HepG2 (cell line): ENCODE measurements around the gene MPV17L2. TPM values are rescaled to one million over a fixed set of nuclear protein-coding genes. Genes with fewer than 3 reads are reported as not detected.

Source experiments
- ATAC-seq: fragments of 200-7000 bp; cut with Tn5 transposase; 3 replicates; pipeline ENCODE4 v1.9.1; 2020; ENCODE audit warnings: mild to moderate bottlenecking, moderate library complexity
- BruUV-seq: library from RNA; stranded (reverse); fragments of 400-500 nt; replicated peaks from 2 replicates; lab custom pipeline; 2021; lab: Mats Ljungman, UMichigan
- CTCF ChIA-PET: fragments of 300-600 bp; formaldehyde crosslinking; extraction: SDS; loops from one replicate; lab custom pipeline; 2021; ENCODE audit warnings: low total read pairs, inconsistent platforms, low intra/inter-chr PET ratio; lab: Yijun Ruan, JAX
- POLR2A ChIA-PET: fragments of 350-600 bp; sonication (Branson Sonifier 250); formaldehyde crosslinking; loops from one replicate; lab custom pipeline; 2020; ENCODE audit warnings: antibody characterized with exemption, inconsistent platforms; lab: Yijun Ruan, JAX
- DNase-seq: peaks from one replicate; pipeline ENCODE4 v3.0.0-alpha.2; 2015; ENCODE audit warnings: low spot score
- FAIRE-seq: peaks from 3 replicates; lab custom pipeline; 2011; peaks lifted over from hg19 to GRCh38; lab: Jason Lieb, UNC
- H2AFZ ChIP-seq: one replicate; pipeline ENCODE4 v1.6.1; 2011; ENCODE audit warnings: low read length, inconsistent platforms
- H3K27ac ChIP-seq: fragments of 300-600 bp; 3 replicates; pipeline ENCODE4 v1.8.0; 2011; ENCODE audit warnings: mixed run types, mild to moderate bottlenecking, mixed read lengths, low read length, inconsistent platforms; ENCODE audit not compliant: insufficient read depth; ENCODE audit errors: extremely low read length
- H3K27me3 ChIP-seq, 2 experiments: fragments of 200-600 bp in 1 of 2; 2 replicates in 1 of 2; 3 replicates in 1 of 2; pipeline versions ENCODE4 v1.6.0 to v1.8.0; 2011; ENCODE audit warnings: low read length in 2 of 2, mild to moderate bottlenecking in 2 of 2, moderate library complexity in 2 of 2, inconsistent platforms in 1 of 2; ENCODE audit not compliant: insufficient read depth in 2 of 2, control insufficient read depth in 1 of 2
- H3K36me3 ChIP-seq, 2 experiments: fragments of 200-600 bp in 1 of 2; replicated peaks in 1 of 2; 2 replicates in 1 of 2; 3 replicates in 1 of 2; pipeline versions ENCODE4 v1.5.1 to v1.8.0; 2011; ENCODE audit warnings: low read length in 2 of 2, inconsistent platforms in 1 of 2; ENCODE audit not compliant: insufficient read depth in 2 of 2, control insufficient read depth in 1 of 2
- H3K4me1 ChIP-seq: 2 replicates; pipeline ENCODE4 v1.5.1; 2012; ENCODE audit warnings: low read length, inconsistent platforms; ENCODE audit not compliant: insufficient read depth
- H3K4me2 ChIP-seq: 2 replicates; pipeline ENCODE4 v1.6.0; 2011; ENCODE audit warnings: low read depth, low read length, inconsistent platforms
- H3K4me3 ChIP-seq, 3 experiments: fragments of 200-600 bp in 1 of 3; sonication (generic), shearing (Covaris generic) in 1 of 3; replicated peaks in 1 of 3; 2 replicates each; pipeline ENCODE4 v1.5.1; 2011 to 2016; ENCODE audit warnings: low read length in 3 of 3, inconsistent platforms in 2 of 3, low read depth in 2 of 3, mild to moderate bottlenecking in 2 of 3, control low read depth in 1 of 3, mixed read lengths in 1 of 3; ENCODE audit not compliant: insufficient read depth in 1 of 3
- H3K79me2 ChIP-seq: one replicate; pipeline ENCODE4 v1.6.1; 2011; ENCODE audit warnings: low read length, inconsistent platforms; ENCODE audit not compliant: insufficient read depth
- H3K9ac ChIP-seq: 2 replicates; pipeline ENCODE4 v1.6.0; 2011; ENCODE audit warnings: mild to moderate bottlenecking, low read depth, low read length, inconsistent platforms; ENCODE audit not compliant: insufficient read depth
- H3K9me3 ChIP-seq: 2 replicates; pipeline ENCODE4 v1.5.1; 2012; ENCODE audit warnings: mild to moderate bottlenecking, low read length
- H4K20me1 ChIP-seq: 2 replicates; pipeline ENCODE4 v1.6.0; 2011; ENCODE audit warnings: inconsistent platforms, mild to moderate bottlenecking, low read length, moderate library complexity; ENCODE audit not compliant: insufficient read depth
- AHR ChIP-seq: IDR thresholded peaks from 2 replicates; pipeline ENCODE4 v1.6.1; 2018; ENCODE audit warnings: missing genetic modification reagents, missing compliant biosample characterization
- HOXA5 ChIP-seq: sonication (generic); formaldehyde crosslinking; IDR thresholded peaks from 2 replicates; pipeline ENCODE4 v1.4.0; 2020; ENCODE audit warnings: missing genetic modification reagents
- PAWR ChIP-seq: sonication (generic); formaldehyde crosslinking; IDR thresholded peaks from 2 replicates; pipeline ENCODE4 v1.4.0; 2020; ENCODE audit warnings: missing genetic modification reagents, mild to moderate bottlenecking, borderline replicate concordance
- PHF20 ChIP-seq: sonication (generic); formaldehyde crosslinking; IDR thresholded peaks from 2 replicates; pipeline ENCODE4 v1.5.0; 2020; ENCODE audit warnings: mild to moderate bottlenecking, missing genetic modification reagents
- PRMT3 ChIP-seq: sonication (generic); formaldehyde crosslinking; IDR thresholded peaks from 2 replicates; pipeline ENCODE4 v1.8.1; 2022; ENCODE audit warnings: low read depth, mild to moderate bottlenecking, moderate library complexity, missing genetic modification reagents, borderline replicate concordance
- TCF12 ChIP-seq, 2 experiments: fragments of 450-650 bp in 1 of 2; sonication (generic) in 1 of 2; formaldehyde crosslinking in 1 of 2; IDR thresholded peaks; 2 replicates each; pipeline versions ENCODE4 v1.6.1 to v1.8.0; 2017 to 2022; ENCODE audit warnings: antibody characterized with exemption in 1 of 2, mild to moderate bottlenecking in 1 of 2, missing genetic modification reagents in 1 of 2, moderate library complexity in 1 of 2
- ZNF343 ChIP-seq: sonication (generic); formaldehyde crosslinking; IDR thresholded peaks from 2 replicates; pipeline ENCODE4 v1.4.0; 2020; ENCODE audit warnings: mild to moderate bottlenecking, missing genetic modification reagents
- ZNF790 ChIP-seq: sonication (generic); formaldehyde crosslinking; IDR thresholded peaks from 2 replicates; pipeline ENCODE4 v1.8.0; 2022; ENCODE audit warnings: missing genetic modification reagents, mild to moderate bottlenecking, borderline replicate concordance
- WGBS: methylation state at CpG from one replicate; pipeline ENCODE4 v1.1.6; 2017; ENCODE audit warnings: low lambda C conversion rate; 5-methylcytosine and 5-hydroxymethylcytosine counted together
- in situ Hi-C: cut with HindIII; loops from 2 replicates; pipeline ENCODE4 v1.10.0; 2017; ENCODE audit warnings: low pct_unique_long_range_greater_than_20kb; ENCODE audit not compliant: extremely low pct_ligation_motif_present
- intact Hi-C: fragments of 100-400 bp; cut with micrococcal nuclease; formaldehyde crosslinking; loops from one replicate; pipeline ENCODE4 v1.10.0; 2022; ENCODE audit not compliant: unreplicated experiment
- polyA plus RNA-seq, 8 experiments: library from polyadenylated mRNA; depleted of rRNA in 3 of 8; stranded (reverse) in 7 of 8; unstranded in 1 of 8; fragments of >200 nt; fragmentation: Illumina TruSeq in 4 of 8; extraction: Trizol in 4 of 8; gene quantifications; 2 replicates each; pipeline versions ENCODE4 v1.2.1 to v1.2.3, GENCODE V29; 2011 to 2016; ENCODE audit warnings: low read depth in 4 of 8, missing spikeins in 1 of 8, mixed read lengths in 1 of 8; ENCODE audit not compliant: insufficient read depth in 1 of 8
- total RNA-seq, 5 experiments: library from RNA; depleted of rRNA; stranded (reverse); fragments of >200 nt; fragmentation: Illumina TruSeq; extraction: Trizol; gene quantifications; 2 replicates each; pipeline ENCODE4 v1.2.3, GENCODE V29; 2016; ENCODE audit warnings: low read depth in 1 of 5
- TF ChIP-seq, protein P1 (sequence below): IDR thresholded peaks from 2 replicates; pipeline ENCODE4 v1.6.1; 2016; ENCODE audit warnings: missing compliant biosample characterization, missing genetic modification reagents, borderline replicate concordance
- TF ChIP-seq, protein P2 (sequence below): sonication (generic); formaldehyde crosslinking; IDR thresholded peaks from 2 replicates; pipeline ENCODE4 v1.5.0; 2020; ENCODE audit warnings: missing genetic modification reagents
- TF ChIP-seq, protein P3 (sequence below): fragments of 450-650 bp; IDR thresholded peaks from 2 replicates; pipeline ENCODE4 v1.6.1; 2016
- TF ChIP-seq, protein P4 (sequence below): sonication (generic); formaldehyde crosslinking; IDR thresholded peaks from 2 replicates; pipeline ENCODE4 v1.4.0; 2020; ENCODE audit warnings: missing genetic modification reagents, borderline replicate concordance

Gene MPV17L2
- total and polyA plus RNA-seq, 2 of the 13 experiments (the other 11 are each of a cell fraction or from before 2014, with no cell fraction given), result 13.6 to 16.7 TPM

DNA sequence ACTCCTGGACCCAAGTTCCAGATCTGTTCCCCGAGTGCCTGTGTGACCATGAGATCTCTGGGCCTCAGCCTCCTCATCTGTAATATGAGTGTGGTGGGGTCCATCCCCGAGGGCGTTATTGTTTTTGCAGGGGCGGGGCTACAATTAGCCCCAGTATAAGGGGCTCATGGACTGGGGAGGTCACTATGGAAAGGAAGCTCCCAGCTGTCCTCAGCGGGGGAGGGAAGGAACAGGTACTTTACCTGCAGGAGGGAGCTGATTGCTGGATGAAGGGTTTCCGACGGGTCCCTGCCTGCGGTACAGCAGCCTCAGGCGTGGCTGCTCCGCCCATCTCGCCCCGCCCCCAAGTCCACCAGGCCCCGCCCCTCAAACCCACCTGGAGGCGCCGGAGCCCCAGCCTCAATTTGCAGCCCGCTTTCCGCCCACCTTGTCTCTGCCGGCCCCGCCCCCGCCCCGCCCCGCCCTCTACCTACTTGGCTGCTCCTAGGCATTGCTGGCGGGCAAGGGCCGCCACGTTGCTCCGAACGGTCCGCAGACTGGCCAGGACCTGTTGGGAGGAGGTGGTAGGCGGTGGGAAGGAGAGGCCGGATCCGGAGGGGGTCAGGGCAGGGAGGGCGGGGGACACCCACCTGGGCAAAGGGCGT, 27.7 kb downstream of the MPV17L2 start:
- POLR2A ChIA-PET, result interaction anchor here (0.7 kb wide), 1 partner anchor 28 kb away, joined by 3 read pairs; the partner anchor contains the start of gene MPV17L2
- Histone ChIP-seq H3K27me3 (peaks cover 4 to 15% of the 10 kb centered on the region in 2 experiments; a peak in 3 of 5 replicates), H3K36me3 (no peaks in the 10 kb centered on the region), H3K79me2 (no peaks in the 10 kb centered on the region), H4K20me1 (no peaks in the 10 kb centered on the region), H2AFZ (no peak overlapping the region), H3K4me3 (no peak overlapping the region), H3K4me1 (peaks cover 40% of the 10 kb centered on the region), H3K27ac (no peak overlapping the region), H3K9ac (no peak overlapping the region), H3K4me2 (peak overlapping the region; percentile 45; the same call in 1 of the 2 replicates), H3K9me3 (no peaks in the 10 kb centered on the region)
- intact Hi-C loops, result no loop called here
- in situ Hi-C loops, result no loop called here
- CTCF ChIA-PET, result no interaction called here
- FAIRE-seq (no peak), DNase-seq (no peak), ATAC-seq (no peak)
- no TSS peak for BruUV-seq
- 25% methylated on average over 12 of the region's 33 CpGs for WGBS
- TF ChIP-seq, protein P1, sequence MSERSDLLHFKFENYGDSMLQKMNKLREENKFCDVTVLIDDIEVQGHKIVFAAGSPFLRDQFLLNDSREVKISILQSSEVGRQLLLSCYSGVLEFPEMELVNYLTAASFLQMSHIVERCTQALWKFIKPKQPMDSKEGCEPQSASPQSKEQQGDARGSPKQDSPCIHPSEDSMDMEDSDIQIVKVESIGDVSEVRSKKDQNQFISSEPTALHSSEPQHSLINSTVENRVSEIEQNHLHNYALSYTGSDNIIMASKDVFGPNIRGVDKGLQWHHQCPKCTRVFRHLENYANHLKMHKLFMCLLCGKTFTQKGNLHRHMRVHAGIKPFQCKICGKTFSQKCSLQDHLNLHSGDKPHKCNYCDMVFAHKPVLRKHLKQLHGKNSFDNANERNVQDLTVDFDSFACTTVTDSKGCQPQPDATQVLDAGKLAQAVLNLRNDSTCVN (CRISPR knock-in tag), result no peak
- TF ChIP-seq, protein P2, sequence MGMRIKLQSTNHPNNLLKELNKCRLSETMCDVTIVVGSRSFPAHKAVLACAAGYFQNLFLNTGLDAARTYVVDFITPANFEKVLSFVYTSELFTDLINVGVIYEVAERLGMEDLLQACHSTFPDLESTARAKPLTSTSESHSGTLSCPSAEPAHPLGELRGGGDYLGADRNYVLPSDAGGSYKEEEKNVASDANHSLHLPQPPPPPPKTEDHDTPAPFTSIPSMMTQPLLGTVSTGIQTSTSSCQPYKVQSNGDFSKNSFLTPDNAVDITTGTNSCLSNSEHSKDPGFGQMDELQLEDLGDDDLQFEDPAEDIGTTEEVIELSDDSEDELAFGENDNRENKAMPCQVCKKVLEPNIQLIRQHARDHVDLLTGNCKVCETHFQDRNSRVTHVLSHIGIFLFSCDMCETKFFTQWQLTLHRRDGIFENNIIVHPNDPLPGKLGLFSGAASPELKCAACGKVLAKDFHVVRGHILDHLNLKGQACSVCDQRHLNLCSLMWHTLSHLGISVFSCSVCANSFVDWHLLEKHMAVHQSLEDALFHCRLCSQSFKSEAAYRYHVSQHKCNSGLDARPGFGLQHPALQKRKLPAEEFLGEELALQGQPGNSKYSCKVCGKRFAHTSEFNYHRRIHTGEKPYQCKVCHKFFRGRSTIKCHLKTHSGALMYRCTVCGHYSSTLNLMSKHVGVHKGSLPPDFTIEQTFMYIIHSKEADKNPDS, result no peak
- TF ChIP-seq ZNF343 (CRISPR knock-in tag) (no peak), ZNF790 (no peak), TCF12 (IDR thresholded peaks at IDR 0.05) (no peak), TCF12 (CRISPR knock-in tag; IDR thresholded peaks at IDR 0.05) (no peak), HOXA5 (CRISPR knock-in tag) (no peak), PHF20 (CRISPR knock-in tag) (no peak), PRMT3 (CRISPR knock-in tag) (no peak), AHR (no peak), PAWR (CRISPR knock-in tag) (no peak)
- TF ChIP-seq, protein P3, sequence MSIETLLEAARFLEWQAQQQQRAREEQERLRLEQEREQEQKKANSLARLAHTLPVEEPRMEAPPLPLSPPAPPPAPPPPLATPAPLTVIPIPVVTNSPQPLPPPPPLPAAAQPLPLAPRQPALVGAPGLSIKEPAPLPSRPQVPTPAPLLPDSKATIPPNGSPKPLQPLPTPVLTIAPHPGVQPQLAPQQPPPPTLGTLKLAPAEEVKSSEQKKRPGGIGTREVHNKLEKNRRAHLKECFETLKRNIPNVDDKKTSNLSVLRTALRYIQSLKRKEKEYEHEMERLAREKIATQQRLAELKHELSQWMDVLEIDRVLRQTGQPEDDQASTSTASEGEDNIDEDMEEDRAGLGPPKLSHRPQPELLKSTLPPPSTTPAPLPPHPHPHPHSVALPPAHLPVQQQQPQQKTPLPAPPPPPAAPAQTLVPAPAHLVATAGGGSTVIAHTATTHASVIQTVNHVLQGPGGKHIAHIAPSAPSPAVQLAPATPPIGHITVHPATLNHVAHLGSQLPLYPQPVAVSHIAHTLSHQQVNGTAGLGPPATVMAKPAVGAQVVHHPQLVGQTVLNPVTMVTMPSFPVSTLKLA, result no peak
- TF ChIP-seq, protein P4, sequence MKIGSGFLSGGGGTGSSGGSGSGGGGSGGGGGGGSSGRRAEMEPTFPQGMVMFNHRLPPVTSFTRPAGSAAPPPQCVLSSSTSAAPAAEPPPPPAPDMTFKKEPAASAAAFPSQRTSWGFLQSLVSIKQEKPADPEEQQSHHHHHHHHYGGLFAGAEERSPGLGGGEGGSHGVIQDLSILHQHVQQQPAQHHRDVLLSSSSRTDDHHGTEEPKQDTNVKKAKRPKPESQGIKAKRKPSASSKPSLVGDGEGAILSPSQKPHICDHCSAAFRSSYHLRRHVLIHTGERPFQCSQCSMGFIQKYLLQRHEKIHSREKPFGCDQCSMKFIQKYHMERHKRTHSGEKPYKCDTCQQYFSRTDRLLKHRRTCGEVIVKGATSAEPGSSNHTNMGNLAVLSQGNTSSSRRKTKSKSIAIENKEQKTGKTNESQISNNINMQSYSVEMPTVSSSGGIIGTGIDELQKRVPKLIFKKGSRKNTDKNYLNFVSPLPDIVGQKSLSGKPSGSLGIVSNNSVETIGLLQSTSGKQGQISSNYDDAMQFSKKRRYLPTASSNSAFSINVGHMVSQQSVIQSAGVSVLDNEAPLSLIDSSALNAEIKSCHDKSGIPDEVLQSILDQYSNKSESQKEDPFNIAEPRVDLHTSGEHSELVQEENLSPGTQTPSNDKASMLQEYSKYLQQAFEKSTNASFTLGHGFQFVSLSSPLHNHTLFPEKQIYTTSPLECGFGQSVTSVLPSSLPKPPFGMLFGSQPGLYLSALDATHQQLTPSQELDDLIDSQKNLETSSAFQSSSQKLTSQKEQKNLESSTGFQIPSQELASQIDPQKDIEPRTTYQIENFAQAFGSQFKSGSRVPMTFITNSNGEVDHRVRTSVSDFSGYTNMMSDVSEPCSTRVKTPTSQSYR (CRISPR knock-in tag), result no peak
